Neural progenitor cell (in vitro differentiated cells): ENCODE measurements around the gene SLC13A4.

Experiments used
- CTCF ChIP-seq: fragments of 200-600 bp; sonication (generic); IDR thresholded peaks from 2 replicates; pipeline ENCODE4 v1.5.1; 2017; ENCODE audit warnings: antibody characterized with exemption, mild to moderate bottlenecking
- EZH2 ChIP-seq: fragments of 200-600 bp; sonication (generic); IDR thresholded peaks from 2 replicates; pipeline ENCODE4 v1.6.1; 2017; ENCODE audit warnings: antibody characterized with exemption, mild to moderate bottlenecking, moderate library complexity

GRCh38 chr7:135740889-135741288, 12.9 kb upstream of the SLC13A4 start:
- TF ChIP-seq CTCF, result no peak
- TF ChIP-seq EZH2, result no peak
